Lower leg skin (tissue), 3 donors: Measurements from ENCODE around the gene PYY.

Experiments used
- POLR2A ChIP-seq, 2 donors: fragments of 450-650 bp; IDR thresholded peaks; one replicate each; pipeline ENCODE4 v1.6.1; 2016 to 2017; ENCODE audit warnings: antibody characterized with exemption in 2 of 2, mild to moderate bottlenecking in 1 of 2, moderate library complexity in 1 of 2
- TF ChIP-seq, protein P1 (sequence below), 3 donors: fragments of 450-650 bp; IDR thresholded peaks; one replicate each; pipeline ENCODE4 v1.5.1; 2016; ENCODE audit warnings: antibody characterized with exemption in 3 of 3, mild to moderate bottlenecking in 3 of 3, moderate library complexity in 2 of 3

DNA sequence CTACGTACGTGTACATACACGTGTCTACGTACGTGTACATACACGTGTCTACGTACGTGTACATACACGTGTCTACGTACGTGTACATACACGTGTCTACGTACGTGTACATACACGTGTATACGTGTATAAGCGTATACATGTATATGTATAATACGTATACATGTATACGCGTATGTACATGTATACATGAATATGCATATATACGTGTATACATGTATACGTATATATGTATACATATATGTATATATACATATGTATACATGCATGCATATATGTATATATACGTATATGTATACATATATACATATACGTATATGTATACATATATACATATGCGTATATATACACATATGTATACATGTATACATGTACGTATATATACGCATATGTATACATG is 22.2 kb upstream of the PYY start:
- TF ChIP-seq, protein P1, sequence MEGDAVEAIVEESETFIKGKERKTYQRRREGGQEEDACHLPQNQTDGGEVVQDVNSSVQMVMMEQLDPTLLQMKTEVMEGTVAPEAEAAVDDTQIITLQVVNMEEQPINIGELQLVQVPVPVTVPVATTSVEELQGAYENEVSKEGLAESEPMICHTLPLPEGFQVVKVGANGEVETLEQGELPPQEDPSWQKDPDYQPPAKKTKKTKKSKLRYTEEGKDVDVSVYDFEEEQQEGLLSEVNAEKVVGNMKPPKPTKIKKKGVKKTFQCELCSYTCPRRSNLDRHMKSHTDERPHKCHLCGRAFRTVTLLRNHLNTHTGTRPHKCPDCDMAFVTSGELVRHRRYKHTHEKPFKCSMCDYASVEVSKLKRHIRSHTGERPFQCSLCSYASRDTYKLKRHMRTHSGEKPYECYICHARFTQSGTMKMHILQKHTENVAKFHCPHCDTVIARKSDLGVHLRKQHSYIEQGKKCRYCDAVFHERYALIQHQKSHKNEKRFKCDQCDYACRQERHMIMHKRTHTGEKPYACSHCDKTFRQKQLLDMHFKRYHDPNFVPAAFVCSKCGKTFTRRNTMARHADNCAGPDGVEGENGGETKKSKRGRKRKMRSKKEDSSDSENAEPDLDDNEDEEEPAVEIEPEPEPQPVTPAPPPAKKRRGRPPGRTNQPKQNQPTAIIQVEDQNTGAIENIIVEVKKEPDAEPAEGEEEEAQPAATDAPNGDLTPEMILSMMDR (IDR thresholded peaks at IDR 0.05), result no peak
- no peak for TF ChIP-seq POLR2A (IDR thresholded peaks at IDR 0.05)
